Right lobe of liver (tissue), 4 donors: Measurements from ENCODE around the gene FANCE.

Source experiments
- POLR2A ChIP-seq: fragments of 450-650 bp; IDR thresholded peaks from one replicate; pipeline ENCODE4 v1.6.1; 2017; ENCODE audit warnings: antibody characterized with exemption, mild to moderate bottlenecking
- TF ChIP-seq, protein P1 (sequence below), 4 donors: fragments of 200-600 bp in 3 of 4; fragments of 450-650 bp in 1 of 4; IDR thresholded peaks; one replicate each; pipeline versions ENCODE4 v1.5.1 to v1.8.0; 2016 to 2022; ENCODE audit warnings: antibody characterized with exemption in 4 of 4, mild to moderate bottlenecking in 2 of 4
- donor health status: DM: no; HTN: no; CAD: no.
- donor health status: DM: no; HTN: no; CAD: no.
- donor health status: DM: no; HTN: yes; CAD: no.

DNA sequence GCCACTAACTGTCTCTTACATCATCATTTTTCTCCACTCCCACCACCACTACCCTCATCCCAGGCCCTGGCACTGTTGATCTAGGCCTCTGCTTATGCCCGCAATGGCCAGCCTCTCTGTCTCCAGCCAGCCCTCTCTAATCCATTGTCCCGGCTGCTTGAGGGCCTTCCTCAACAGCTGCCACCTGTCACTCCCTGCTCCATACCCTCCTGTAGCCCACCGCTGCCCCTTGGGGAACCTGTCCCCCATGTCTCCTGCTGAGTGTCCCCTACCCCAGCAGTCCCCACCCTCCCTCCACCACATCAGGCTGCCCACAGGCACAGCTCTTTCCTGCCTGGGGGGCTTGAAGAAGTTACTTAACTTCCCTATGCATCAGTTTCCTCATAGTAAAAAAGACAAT, 31.4 kb downstream of the FANCE start:
- TF ChIP-seq, protein P1, sequence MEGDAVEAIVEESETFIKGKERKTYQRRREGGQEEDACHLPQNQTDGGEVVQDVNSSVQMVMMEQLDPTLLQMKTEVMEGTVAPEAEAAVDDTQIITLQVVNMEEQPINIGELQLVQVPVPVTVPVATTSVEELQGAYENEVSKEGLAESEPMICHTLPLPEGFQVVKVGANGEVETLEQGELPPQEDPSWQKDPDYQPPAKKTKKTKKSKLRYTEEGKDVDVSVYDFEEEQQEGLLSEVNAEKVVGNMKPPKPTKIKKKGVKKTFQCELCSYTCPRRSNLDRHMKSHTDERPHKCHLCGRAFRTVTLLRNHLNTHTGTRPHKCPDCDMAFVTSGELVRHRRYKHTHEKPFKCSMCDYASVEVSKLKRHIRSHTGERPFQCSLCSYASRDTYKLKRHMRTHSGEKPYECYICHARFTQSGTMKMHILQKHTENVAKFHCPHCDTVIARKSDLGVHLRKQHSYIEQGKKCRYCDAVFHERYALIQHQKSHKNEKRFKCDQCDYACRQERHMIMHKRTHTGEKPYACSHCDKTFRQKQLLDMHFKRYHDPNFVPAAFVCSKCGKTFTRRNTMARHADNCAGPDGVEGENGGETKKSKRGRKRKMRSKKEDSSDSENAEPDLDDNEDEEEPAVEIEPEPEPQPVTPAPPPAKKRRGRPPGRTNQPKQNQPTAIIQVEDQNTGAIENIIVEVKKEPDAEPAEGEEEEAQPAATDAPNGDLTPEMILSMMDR (IDR thresholded peaks at IDR 0.05) = no peak
- no peak for TF ChIP-seq POLR2A
